ENCODE results near the gene MAP4K2. TPM values are rescaled to one million over a fixed set of nuclear protein-coding genes. Genes with fewer than 3 reads are reported as not detected.

MAP4K2 gene
- total and polyA plus RNA-seq, 9 of the 15 experiments (the other 6 are each of a cell fraction or from before 2014, with no cell fraction given), result 0.13 to 14.5 (median 7.3) TPM

DNA sequence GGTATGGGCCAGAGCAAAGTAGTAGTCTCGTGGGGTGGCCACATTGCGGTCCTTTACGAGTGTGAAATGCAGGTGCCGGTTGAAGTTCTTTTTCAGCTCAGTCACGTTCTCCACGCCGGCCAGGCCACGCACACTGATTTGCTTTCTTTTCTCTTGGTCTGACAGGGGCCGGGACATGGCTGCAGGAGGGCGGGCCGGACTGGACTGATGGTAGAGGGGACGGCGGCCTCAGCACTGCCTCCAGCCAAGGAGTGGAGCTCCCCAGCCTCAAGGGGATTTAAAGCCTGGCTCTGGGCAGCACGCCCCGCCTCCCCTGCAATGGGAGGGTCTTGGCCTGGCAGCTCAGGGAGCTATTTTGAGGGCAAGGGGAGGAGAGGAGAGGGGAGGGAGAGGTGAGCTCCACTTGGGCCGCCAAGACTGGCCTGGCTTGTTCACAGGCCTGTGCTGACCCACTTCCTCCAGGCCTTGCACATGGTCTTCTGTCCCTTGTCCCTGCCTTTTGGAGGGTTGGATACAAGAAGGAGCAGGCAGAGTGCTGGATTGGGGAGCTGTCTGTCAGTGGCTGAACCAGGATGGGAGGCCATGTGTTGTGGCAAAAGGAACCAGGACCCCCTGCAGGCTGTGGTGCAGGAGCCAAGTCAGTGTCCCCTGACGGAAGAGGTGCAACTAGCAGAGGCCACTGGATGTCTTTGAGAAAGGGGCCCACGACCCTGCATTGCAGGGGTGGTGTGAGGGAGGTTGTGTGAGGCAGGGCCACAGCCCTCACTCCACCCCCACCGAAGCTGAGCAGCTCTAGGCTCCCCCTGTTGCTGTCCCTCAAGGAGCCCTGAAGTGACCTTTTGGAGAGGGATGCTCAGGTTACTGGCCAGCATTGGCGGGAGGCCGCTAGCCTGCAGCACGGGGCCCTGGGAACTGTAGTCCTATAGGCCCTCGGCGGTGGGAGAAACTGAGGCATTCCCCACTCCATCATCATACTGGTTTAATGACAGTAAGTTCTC lies 43.0 kb downstream of the MAP4K2 start, which contains the start of gene PYGM (continued):
- TF ChIP-seq, protein P1, sequence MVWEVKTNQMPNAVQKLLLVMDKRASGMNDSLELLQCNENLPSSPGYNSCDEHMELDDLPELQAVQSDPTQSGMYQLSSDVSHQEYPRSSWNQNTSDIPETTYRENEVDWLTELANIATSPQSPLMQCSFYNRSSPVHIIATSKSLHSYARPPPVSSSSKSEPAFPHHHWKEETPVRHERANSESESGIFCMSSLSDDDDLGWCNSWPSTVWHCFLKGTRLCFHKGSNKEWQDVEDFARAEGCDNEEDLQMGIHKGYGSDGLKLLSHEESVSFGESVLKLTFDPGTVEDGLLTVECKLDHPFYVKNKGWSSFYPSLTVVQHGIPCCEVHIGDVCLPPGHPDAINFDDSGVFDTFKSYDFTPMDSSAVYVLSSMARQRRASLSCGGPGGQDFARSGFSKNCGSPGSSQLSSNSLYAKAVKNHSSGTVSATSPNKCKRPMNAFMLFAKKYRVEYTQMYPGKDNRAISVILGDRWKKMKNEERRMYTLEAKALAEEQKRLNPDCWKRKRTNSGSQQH (CRISPR knock-in tag; IDR thresholded peaks at IDR 0.05), result no peak
- peak; percentile 30; the same call in 1 of the 2 replicates for TF ChIP-seq ZBTB7A (IDR thresholded peaks at IDR 0.05; ENCODE audit: borderline replicate concordance, control insufficient read depth, low read depth, low read length)
- no peak for TF ChIP-seq ZNF407 (IDR thresholded peaks at IDR 0.05; ENCODE audit: low read depth)
- TF ChIP-seq HMG20B (CRISPR knock-in tag; IDR thresholded peaks at IDR 0.05), result no peak
- no peak for TF ChIP-seq ZNF217 (CRISPR knock-in tag; IDR thresholded peaks at IDR 0.05)
- TF ChIP-seq, protein P2, sequence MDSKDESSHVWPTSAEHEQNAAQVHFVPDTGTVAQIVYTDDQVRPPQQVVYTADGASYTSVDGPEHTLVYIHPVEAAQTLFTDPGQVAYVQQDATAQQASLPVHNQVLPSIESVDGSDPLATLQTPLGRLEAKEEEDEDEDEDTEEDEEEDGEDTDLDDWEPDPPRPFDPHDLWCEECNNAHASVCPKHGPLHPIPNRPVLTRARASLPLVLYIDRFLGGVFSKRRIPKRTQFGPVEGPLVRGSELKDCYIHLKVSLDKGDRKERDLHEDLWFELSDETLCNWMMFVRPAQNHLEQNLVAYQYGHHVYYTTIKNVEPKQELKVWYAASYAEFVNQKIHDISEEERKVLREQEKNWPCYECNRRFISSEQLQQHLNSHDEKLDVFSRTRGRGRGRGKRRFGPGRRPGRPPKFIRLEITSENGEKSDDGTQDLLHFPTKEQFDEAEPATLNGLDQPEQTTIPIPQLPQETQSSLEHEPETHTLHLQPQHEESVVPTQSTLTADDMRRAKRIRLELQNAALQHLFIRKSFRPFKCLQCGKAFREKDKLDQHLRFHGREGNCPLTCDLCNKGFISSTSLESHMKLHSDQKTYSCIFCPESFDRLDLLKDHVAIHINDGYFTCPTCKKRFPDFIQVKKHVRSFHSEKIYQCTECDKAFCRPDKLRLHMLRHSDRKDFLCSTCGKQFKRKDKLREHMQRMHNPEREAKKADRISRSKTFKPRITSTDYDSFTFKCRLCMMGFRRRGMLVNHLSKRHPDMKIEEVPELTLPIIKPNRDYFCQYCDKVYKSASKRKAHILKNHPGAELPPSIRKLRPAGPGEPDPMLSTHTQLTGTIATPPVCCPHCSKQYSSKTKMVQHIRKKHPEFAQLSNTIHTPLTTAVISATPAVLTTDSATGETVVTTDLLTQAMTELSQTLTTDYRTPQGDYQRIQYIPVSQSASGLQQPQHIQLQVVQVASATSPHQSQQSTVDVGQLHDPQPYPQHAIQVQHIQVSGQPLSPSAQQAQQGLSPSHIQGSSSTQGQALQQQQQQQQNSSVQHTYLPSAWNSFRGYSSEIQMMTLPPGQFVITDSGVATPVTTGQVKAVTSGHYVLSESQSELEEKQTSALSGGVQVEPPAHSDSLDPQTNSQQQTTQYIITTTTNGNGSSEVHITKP (IDR thresholded peaks at IDR 0.05; ENCODE audit: partially characterized antibody), result no peak
- TF ChIP-seq TAF7 (tag; IDR thresholded peaks at IDR 0.05), result no peak
- peak; percentile 44; the same call in 1 of the 2 replicates for TF ChIP-seq ATF3 (IDR thresholded peaks at IDR 0.05)
- no peak for TF ChIP-seq ATF3 (CRISPR knock-in tag; conservative IDR thresholded peaks at IDR 0.05)
- TF ChIP-seq NR2C2 (CRISPR knock-in tag; IDR thresholded peaks at IDR 0.05), result no peak
- peak; percentile 36; the same call in 1 of the 2 replicates for TF ChIP-seq NR2C2 (tag; IDR thresholded peaks at IDR 0.05)

Data from K562 (cell line).